CD14-positive monocyte (primary cell): ENCODE results near the gene KLF2. TPM values are rescaled to one million over a fixed set of nuclear protein-coding genes. Genes with fewer than 3 reads are reported as not detected.
"Not testable (repeated sequence)": the region's sequence is repeated elsewhere in the genome, so short reads cannot be mapped to it uniquely, and the experiment has no call there.

Experiments
- DNase-seq, 3 donors: peaks; one replicate each; pipeline ENCODE4 v3.0.0-alpha.2; 2011 to 2022
- H2AFZ ChIP-seq: 2 replicates; pipeline ENCODE4 v1.6.0; 2012; ENCODE audit warnings: mild to moderate bottlenecking, low read depth, low read length, inconsistent platforms; ENCODE audit not compliant: insufficient read depth, poor library complexity, severe bottlenecking
- H3K27ac ChIP-seq, 2 donors: 1 replicate in 1 of 2; 2 replicates in 1 of 2; pipeline ENCODE4 v1.5.1; 2012 to 2013; ENCODE audit warnings: low read length in 2 of 2, control low read depth in 1 of 2, inconsistent platforms in 1 of 2, low read depth in 1 of 2, mild to moderate bottlenecking in 1 of 2
- H3K27me3 ChIP-seq, 2 donors: one replicate each; pipeline versions ENCODE4 v1.6.0 to v1.6.1; 2011 to 2013; ENCODE audit warnings: low read length in 2 of 2; ENCODE audit not compliant: control insufficient read depth in 2 of 2, insufficient read depth in 2 of 2
- H3K36me3 ChIP-seq, 2 donors: replicated peaks in 1 of 2; 1 replicate in 1 of 2; 2 replicates in 1 of 2; pipeline versions ENCODE4 v1.5.1 to v1.6.1; 2012 to 2013; ENCODE audit warnings: low read length in 2 of 2, control low read depth in 1 of 2, inconsistent platforms in 1 of 2, mild to moderate bottlenecking in 1 of 2; ENCODE audit not compliant: insufficient read depth in 2 of 2, control insufficient read depth in 1 of 2
- H3K4me1 ChIP-seq, 2 donors: 1 replicate in 1 of 2; 2 replicates in 1 of 2; pipeline versions ENCODE4 v1.5.1 to v1.6.1; 2012 to 2013; ENCODE audit warnings: low read length in 2 of 2, control low read depth in 1 of 2, inconsistent platforms in 1 of 2, mild to moderate bottlenecking in 1 of 2, moderate library complexity in 1 of 2; ENCODE audit not compliant: insufficient read depth in 2 of 2, control insufficient read depth in 1 of 2
- H3K4me2 ChIP-seq: replicated peaks from 2 replicates; pipeline ENCODE3; 2012; ENCODE audit warnings: low read length, moderate library complexity, mild to moderate bottlenecking; ENCODE audit not compliant: poor library complexity, severe bottlenecking; ENCODE audit errors: extremely low read depth
- H3K4me3 ChIP-seq, 3 experiments: fragments of 200-600 bp in 1 of 3; sonication (generic) in 1 of 3; replicated peaks in 1 of 3; 1 replicate in 2 of 3; 2 replicates in 1 of 3; pipeline ENCODE4 v1.5.1; 2011 to 2013; ENCODE audit warnings: low read length in 3 of 3, mild to moderate bottlenecking in 3 of 3, control low read depth in 2 of 3, low read depth in 2 of 3, inconsistent platforms in 1 of 3, moderate library complexity in 1 of 3
- H3K79me2 ChIP-seq: 2 replicates; pipeline ENCODE4 v1.6.0; 2012; ENCODE audit warnings: mild to moderate bottlenecking, control low read depth, inconsistent platforms, low read length, moderate library complexity; ENCODE audit not compliant: insufficient read depth
- H3K9ac ChIP-seq: 2 replicates; pipeline ENCODE4 v1.6.0; 2017; ENCODE audit warnings: low read length, mild to moderate bottlenecking; ENCODE audit not compliant: insufficient read depth, poor library complexity, severe bottlenecking
- H3K9me3 ChIP-seq, 2 donors: replicated peaks in 1 of 2; 1 replicate in 1 of 2; 2 replicates in 1 of 2; pipeline versions ENCODE4 v1.5.1 to v1.6.1; 2012 to 2013; ENCODE audit warnings: low read length in 2 of 2, control low read depth in 1 of 2; ENCODE audit not compliant: control insufficient read depth in 1 of 2, insufficient read depth in 1 of 2
- H4K20me1 ChIP-seq: 2 replicates; pipeline ENCODE4 v1.6.0; 2012; ENCODE audit warnings: mild to moderate bottlenecking, low read length, control low read depth, moderate library complexity; ENCODE audit not compliant: insufficient read depth
- H3K27ac Mint-ChIP-seq, 7 donors: one replicate each; pipeline ENCODE4 v1.8.0; 2020; ENCODE audit warnings: mild to moderate bottlenecking in 7 of 7, mixed read lengths in 7 of 7, moderate library complexity in 6 of 7, inconsistent platforms in 2 of 7
- H3K27me3 Mint-ChIP-seq, 3 donors: one replicate each; pipeline ENCODE4 v1.8.0; 2021 to 2022; ENCODE audit warnings: low read depth in 3 of 3, mild to moderate bottlenecking in 3 of 3, mixed read lengths in 3 of 3, moderate library complexity in 3 of 3, inconsistent platforms in 1 of 3
- H3K36me3 Mint-ChIP-seq, 2 donors: one replicate each; pipeline ENCODE4 v1.8.0; 2020; ENCODE audit warnings: mixed read lengths in 2 of 2, inconsistent platforms in 1 of 2, mild to moderate bottlenecking in 1 of 2
- H3K4me1 Mint-ChIP-seq: one replicate; pipeline ENCODE4 v1.8.0; 2020; ENCODE audit warnings: mild to moderate bottlenecking, mixed read lengths
- H3K4me3 Mint-ChIP-seq, 2 donors: one replicate each; pipeline ENCODE4 v1.8.0; 2020; ENCODE audit warnings: mild to moderate bottlenecking in 2 of 2, mixed read lengths in 2 of 2, moderate library complexity in 1 of 2
- H3K9me3 Mint-ChIP-seq, 7 donors: one replicate each; pipeline ENCODE4 v1.8.0; 2020 to 2022; ENCODE audit warnings: mixed read lengths in 7 of 7, mild to moderate bottlenecking in 6 of 7, moderate library complexity in 6 of 7, inconsistent platforms in 2 of 7
- CTCF ChIP-seq: fragments of 200-600 bp; IDR thresholded peaks from one replicate; pipeline ENCODE4 v1.8.0; 2022; ENCODE audit warnings: antibody characterized with exemption, mild to moderate bottlenecking
- WGBS: methylation state at CpG from one replicate; pipeline ENCODE4 v1.1.5; 2013; ENCODE audit warnings: missing lambda C conversion rate; ENCODE audit not compliant: insufficient coverage; 5-methylcytosine and 5-hydroxymethylcytosine counted together
- intact Hi-C, 2 donors: fragments of 100-400 bp; cut with micrococcal nuclease; formaldehyde crosslinking; loops; one replicate each; pipeline versions ENCODE4 v1.15.0 to v1.15.1; 2023
- polyA plus RNA-seq, 3 donors: library from polyadenylated mRNA; depleted of rRNA in 1 of 3; unstranded in 2 of 3; stranded (reverse) in 1 of 3; fragments of 300-500 nt in 2 of 3; fragments of >200 nt in 1 of 3; fragmentation: Illumina TruSeq in 2 of 3; gene quantifications; 1 replicate in 2 of 3; 2 replicates in 1 of 3; pipeline ENCODE4 v1.2.3, GENCODE V29; 2012 to 2021

KLF2 gene
- polyA plus RNA-seq, 3 donors, result 34.0 to 331 (median 51.4) TPM

- Histone ChIP-seq H2AFZ (no peak overlapping the region), H3K27ac (no peak overlapping the region), H3K9me3 (no peaks in the 10 kb centered on the region), H3K9ac (no peak overlapping the region), H3K27me3 (no peaks in the 10 kb centered on the region), H3K4me2 (no peak overlapping the region), H3K36me3 (no peaks in the 10 kb centered on the region), H3K79me2 (no peaks in the 10 kb centered on the region), H3K4me3 (no peak overlapping the region), H3K4me1 (peaks cover 8 to 12% of the 10 kb centered on the region in 2 donors), H4K20me1 (no peaks in the 10 kb centered on the region)
- Mint-ChIP-seq H3K4me1 (peaks cover 11% of the 10 kb centered on the region), H3K27me3 (peaks cover 0 to 3% (median 0%) of the 10 kb centered on the region in 3 donors), H3K9me3 (peaks cover 0 to under 1% (median 0%) of the 10 kb centered on the region in 7 donors), H3K4me3 (no peak overlapping the region), H3K27ac (peak overlapping the region in 1 of 7 donors; percentile 16), H3K36me3 (no peaks in the 10 kb centered on the region)
- WGBS, result 100% methylated on average over 1 of the region's 3 CpGs
- no peak for DNase-seq
- intact Hi-C loops, result no loop called here
- TF ChIP-seq CTCF, result no peak
Measured at GRCh38 chr19:16303755-16304154, 20.9 kb upstream of the KLF2 start.

GRCh38 chr19:16304511-16304910 lies 20.1 kb upstream of the KLF2 start:
- H3K9ac ChIP-seq, intact Hi-C loops, H3K4me3 ChIP-seq, H3K9me3 Mint-ChIP-seq, H3K4me3 Mint-ChIP-seq, H3K27me3 ChIP-seq, H3K9me3 ChIP-seq, H3K36me3 Mint-ChIP-seq, H2AFZ ChIP-seq, H4K20me1 ChIP-seq, H3K27ac ChIP-seq, DNase-seq, H3K27me3 Mint-ChIP-seq, H3K4me2 ChIP-seq, H3K36me3 ChIP-seq, H3K27ac Mint-ChIP-seq, H3K79me2 ChIP-seq: not testable (repeated sequence)
- peaks cover 8 to 12% of the 10 kb centered on the region in 2 donors for H3K4me1 ChIP-seq
- 80% methylated on average over 1 of the region's 2 CpGs for WGBS
- peaks cover 11% of the 10 kb centered on the region for H3K4me1 Mint-ChIP-seq

GRCh38 chr19:16305060-16305459 lies 19.6 kb upstream of the KLF2 start:
- H3K9ac ChIP-seq, H3K79me2 ChIP-seq, H3K27ac ChIP-seq, H3K36me3 ChIP-seq, H3K9me3 Mint-ChIP-seq, H3K27me3 Mint-ChIP-seq, H3K27me3 ChIP-seq, DNase-seq, H3K36me3 Mint-ChIP-seq, H3K4me2 ChIP-seq, H2AFZ ChIP-seq, H3K9me3 ChIP-seq, intact Hi-C loops, H3K4me3 ChIP-seq, H4K20me1 ChIP-seq: not testable (repeated sequence)
- Mint-ChIP-seq H3K4me3 (peak overlapping the region in 1 of 2 donors; percentile 43), H3K4me1 (peaks cover 11% of the 10 kb centered on the region), H3K27ac (peak overlapping the region in 6 of 7 donors; percentile 2 to 92 (median 71))
- 60% methylated on average over 1 of the region's 6 CpGs for WGBS
- peaks cover 8 to 12% of the 10 kb centered on the region in 2 donors for H3K4me1 ChIP-seq
